Measurements from ENCODE around the gene ZMYND10.
A peak's percentile ranks its signal among the peaks of the same experiment; 100 is the strongest.

ZMYND10 gene

GRCh38 chr3:50342813-50343633 is 2.5 kb downstream of the ZMYND10 start:
- WGBS, 2 experiments (ENCODE audit: insufficient coverage in 2 of 2), result 69 to 85% methylated on average over 8 to 10 of the region's 13 CpGs
- Histone ChIP-seq H3K4me3 (ENCODE audit: extremely low read depth, insufficient read depth, low read length, poor library complexity, severe bottlenecking) (no peak overlapping the region), H3K27ac (ENCODE audit: low read depth, low read length, severe bottlenecking) (no peak overlapping the region), H3K4me1 (ENCODE audit: control insufficient read depth, insufficient read depth, low read length, poor library complexity, severe bottlenecking) (peaks cover 6% of the 10 kb centered on the region), H3K9me3 (ENCODE audit: control insufficient read depth, low read length) (no peaks in the 10 kb centered on the region), H3K36me3 (ENCODE audit: control insufficient read depth, insufficient read depth, low read length) (peaks cover 3% of the 10 kb centered on the region)

DNA sequence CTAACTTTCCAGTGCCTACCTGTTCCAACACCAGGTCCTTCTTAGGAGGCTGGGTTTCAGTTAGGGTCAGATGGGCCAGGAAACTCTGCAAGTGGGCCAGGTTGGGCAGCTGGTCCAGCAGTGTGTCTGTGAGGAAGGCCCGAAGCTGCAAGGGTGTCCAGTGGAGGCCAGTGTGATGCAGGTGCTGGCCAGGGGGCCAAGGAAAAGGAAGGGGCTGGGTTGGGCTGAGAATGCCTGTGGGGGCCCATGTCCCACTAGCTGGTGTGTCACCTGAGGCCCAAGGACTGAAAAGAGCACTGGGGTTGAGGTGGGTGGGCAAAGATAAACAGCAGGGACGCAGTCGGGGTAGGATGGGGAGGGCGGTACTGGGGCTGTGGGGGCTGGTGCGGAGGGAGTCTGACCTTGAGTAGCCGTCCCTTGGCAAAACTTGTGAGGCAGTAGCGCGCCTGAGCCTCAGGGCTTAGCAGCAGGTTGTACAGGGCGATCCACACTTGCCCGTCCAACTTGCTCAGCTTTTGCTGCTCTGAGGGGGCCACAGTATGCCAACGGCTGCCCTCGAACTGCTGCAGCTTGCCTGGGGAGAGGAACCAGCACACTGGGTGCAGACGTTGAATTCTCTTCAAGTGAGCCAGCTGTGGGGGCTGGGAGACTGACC is 3.4 kb downstream of the ZMYND10 start:
- 90 to 92% methylated on average over 12 to 13 of the region's 13 CpGs for WGBS, 2 experiments (ENCODE audit: insufficient coverage in 2 of 2)
- no peaks in the 10 kb centered on the region for H3K9me3 ChIP-seq (ENCODE audit: control insufficient read depth, low read length)
- H3K4me1 ChIP-seq (ENCODE audit: control insufficient read depth, insufficient read depth, low read length, poor library complexity, severe bottlenecking), result peaks cover 6% of the 10 kb centered on the region
- no peak overlapping the region for H3K4me3 ChIP-seq (ENCODE audit: extremely low read depth, insufficient read depth, low read length, poor library complexity, severe bottlenecking)
- H3K36me3 ChIP-seq (ENCODE audit: control insufficient read depth, insufficient read depth, low read length), result no peaks in the 10 kb centered on the region
- no peak overlapping the region for H3K27ac ChIP-seq (ENCODE audit: low read depth, low read length, severe bottlenecking)

GRCh38 chr3:50341537-50341936 is 4.0 kb downstream of the ZMYND10 start:
- 92 to 96% methylated on average over 4 to 8 of the region's 9 CpGs for WGBS, 2 experiments (ENCODE audit: insufficient coverage in 2 of 2)
- H3K36me3 ChIP-seq (ENCODE audit: control insufficient read depth, insufficient read depth, low read length), result no peaks in the 10 kb centered on the region
- peaks cover 6% of the 10 kb centered on the region for H3K4me1 ChIP-seq (ENCODE audit: control insufficient read depth, insufficient read depth, low read length, poor library complexity, severe bottlenecking)
- no peaks in the 10 kb centered on the region for H3K9me3 ChIP-seq (ENCODE audit: control insufficient read depth, low read length)
- H3K4me3 ChIP-seq (ENCODE audit: extremely low read depth, insufficient read depth, low read length, poor library complexity, severe bottlenecking), result no peak overlapping the region
- no peak overlapping the region for H3K27ac ChIP-seq (ENCODE audit: low read depth, low read length, severe bottlenecking)

GRCh38 chr3:50340448-50341329 is 4.8 kb downstream of the ZMYND10 start, which contains the start of gene RASSF1:
Gene RASSF1, minus strand, starts transcription at chr3:50340836. Its CDS starts 31 bp downstream, at chr3:50340805.
- Histone ChIP-seq H3K9me3 (ENCODE audit: control insufficient read depth, low read length) (no peaks in the 10 kb centered on the region), H3K4me3 (ENCODE audit: extremely low read depth, insufficient read depth, low read length, poor library complexity, severe bottlenecking) (no peak within 1 kb of the TSS), H3K27ac (ENCODE audit: low read depth, low read length, severe bottlenecking) (no peak within 1 kb of the TSS), H3K4me1 (ENCODE audit: control insufficient read depth, insufficient read depth, low read length, poor library complexity, severe bottlenecking) (peaks cover 10% of the 10 kb centered on the region), H3K36me3 (ENCODE audit: control insufficient read depth, insufficient read depth, low read length) (no peaks in the 10 kb centered on the region)
- 16 to 21% methylated on average over 51 to 60 of the region's 85 CpGs for WGBS, 2 experiments (ENCODE audit: insufficient coverage in 2 of 2)

DNA sequence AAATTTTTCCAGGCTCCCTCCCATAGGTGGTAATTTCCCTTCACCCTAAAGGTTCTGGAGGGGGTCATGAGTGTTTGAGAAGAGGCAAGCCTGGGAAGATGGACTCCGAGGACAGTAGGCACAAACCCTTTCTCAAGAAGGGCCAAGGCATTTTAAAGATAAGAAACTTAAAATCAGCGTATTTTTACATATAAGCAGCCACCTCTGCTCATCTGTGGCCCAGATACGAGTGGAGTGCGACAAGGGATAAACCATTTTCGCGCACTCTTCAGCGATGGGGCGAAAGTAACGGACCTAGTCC is 5.4 kb downstream of the ZMYND10 start:
- peaks cover 12% of the 10 kb centered on the region for H3K4me1 ChIP-seq (ENCODE audit: control insufficient read depth, insufficient read depth, low read length, poor library complexity, severe bottlenecking)
- H3K4me3 ChIP-seq (ENCODE audit: extremely low read depth, insufficient read depth, low read length, poor library complexity, severe bottlenecking), result no peak overlapping the region
- 54% methylated on average over 8 to 9 of the region's 9 CpGs for WGBS, 2 experiments (ENCODE audit: insufficient coverage in 2 of 2)
- no peak overlapping the region for H3K27ac ChIP-seq (ENCODE audit: low read depth, low read length, severe bottlenecking)
- no peaks in the 10 kb centered on the region for H3K36me3 ChIP-seq (ENCODE audit: control insufficient read depth, insufficient read depth, low read length)
- no peaks in the 10 kb centered on the region for H3K9me3 ChIP-seq (ENCODE audit: control insufficient read depth, low read length)

- H3K4me3 ChIP-seq (ENCODE audit: extremely low read depth, insufficient read depth, low read length, poor library complexity, severe bottlenecking), result no peak overlapping the region
- 90 to 93% methylated on average over 8 to 13 of the region's 14 CpGs for WGBS, 2 experiments (ENCODE audit: insufficient coverage in 2 of 2)
These were observed 5.9 kb downstream of the ZMYND10 start for GRCh38 chr3:50339485-50340146.

GRCh38 chr3:50338965-50339364 is 6.6 kb downstream of the ZMYND10 start:
- H3K4me3 ChIP-seq (ENCODE audit: extremely low read depth, insufficient read depth, low read length, poor library complexity, severe bottlenecking), result no peak overlapping the region
- H3K36me3 ChIP-seq (ENCODE audit: control insufficient read depth, insufficient read depth, low read length), result peaks cover 4% of the 10 kb centered on the region
- WGBS, 2 experiments (ENCODE audit: insufficient coverage in 2 of 2), result 89 to 93% methylated on average over 4 to 5 of the region's 5 CpGs
- no peak overlapping the region for H3K27ac ChIP-seq (ENCODE audit: low read depth, low read length, severe bottlenecking)
- H3K4me1 ChIP-seq (ENCODE audit: control insufficient read depth, insufficient read depth, low read length, poor library complexity, severe bottlenecking), result peaks cover 18% of the 10 kb centered on the region
- no peaks in the 10 kb centered on the region for H3K9me3 ChIP-seq (ENCODE audit: control insufficient read depth, low read length)

More at GRCh38 chr3:50339485-50340146, 5.9 kb downstream of the ZMYND10 start:
- no peaks in the 10 kb centered on the region for H3K36me3 ChIP-seq (ENCODE audit: control insufficient read depth, insufficient read depth, low read length)
- no peak overlapping the region for H3K27ac ChIP-seq (ENCODE audit: low read depth, low read length, severe bottlenecking)
- peaks cover 12% of the 10 kb centered on the region for H3K4me1 ChIP-seq (ENCODE audit: control insufficient read depth, insufficient read depth, low read length, poor library complexity, severe bottlenecking)
- no peaks in the 10 kb centered on the region for H3K9me3 ChIP-seq (ENCODE audit: control insufficient read depth, low read length)

DNA sequence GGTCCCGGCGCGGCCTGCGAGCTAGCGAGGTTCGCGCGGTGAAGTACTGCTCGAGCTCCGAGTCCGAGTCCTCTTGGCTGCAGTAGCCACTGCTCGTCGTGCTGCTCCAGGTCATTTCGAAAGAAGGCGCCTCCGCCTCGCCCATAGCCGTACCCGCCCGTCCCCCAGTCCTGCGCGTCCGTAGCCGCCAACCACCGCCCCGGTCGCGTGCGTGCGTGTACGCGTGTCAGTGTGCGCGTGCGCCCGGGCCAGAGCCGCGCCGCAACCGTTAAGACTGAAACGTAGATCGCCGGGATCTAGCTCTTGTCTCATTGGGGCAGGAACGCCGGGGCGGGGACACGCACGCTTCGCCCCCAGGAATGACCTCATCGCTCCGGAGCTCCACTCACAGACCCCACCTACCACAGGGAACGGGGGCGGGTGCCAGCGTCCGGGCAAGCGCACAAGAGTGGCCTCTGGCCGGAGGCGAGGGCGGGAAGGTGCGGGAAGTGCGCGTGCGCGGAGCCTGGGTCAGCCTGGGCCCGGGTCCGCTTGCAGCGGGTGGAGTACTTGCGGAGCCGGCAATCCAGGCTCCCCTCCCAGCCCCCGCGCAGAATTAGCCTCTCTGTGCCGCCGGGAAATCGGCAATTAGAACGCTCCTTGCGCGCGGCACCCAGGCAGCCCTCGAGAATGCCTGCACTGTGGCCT is 8.2 kb downstream of the ZMYND10 start:
- peak overlapping the region; percentile 92 for H3K27ac ChIP-seq (ENCODE audit: low read depth, low read length, severe bottlenecking)
- H3K9me3 ChIP-seq (ENCODE audit: control insufficient read depth, low read length), result no peaks in the 10 kb centered on the region
- peak overlapping the region; percentile 99 for H3K4me3 ChIP-seq (ENCODE audit: extremely low read depth, insufficient read depth, low read length, poor library complexity, severe bottlenecking)
- peaks cover 17% of the 10 kb centered on the region for H3K36me3 ChIP-seq (ENCODE audit: control insufficient read depth, insufficient read depth, low read length)
- WGBS, 2 experiments (ENCODE audit: insufficient coverage in 2 of 2), result 0 to 1% methylated on average over 62 to 76 of the region's 79 CpGs
- peaks cover 23% of the 10 kb centered on the region for H3K4me1 ChIP-seq (ENCODE audit: control insufficient read depth, insufficient read depth, low read length, poor library complexity, severe bottlenecking)

GRCh38 chr3:50336452-50337174 is 8.9 kb downstream of the ZMYND10 start:
- Histone ChIP-seq H3K4me3 (ENCODE audit: extremely low read depth, insufficient read depth, low read length, poor library complexity, severe bottlenecking) (peak overlapping the region; percentile 99), H3K27ac (ENCODE audit: low read depth, low read length, severe bottlenecking) (peak overlapping the region; percentile 92), H3K9me3 (ENCODE audit: control insufficient read depth, low read length) (no peaks in the 10 kb centered on the region), H3K4me1 (ENCODE audit: control insufficient read depth, insufficient read depth, low read length, poor library complexity, severe bottlenecking) (peaks cover 23% of the 10 kb centered on the region), H3K36me3 (ENCODE audit: control insufficient read depth, insufficient read depth, low read length) (peaks cover 24% of the 10 kb centered on the region)
- 0% methylated on average over 24 to 31 of the region's 31 CpGs for WGBS, 2 experiments (ENCODE audit: insufficient coverage in 2 of 2)

All from mesodermal cell (in vitro differentiated cells).